ENCODE measurements around the gene ATP2B2. TPM values are rescaled to one million over a fixed set of nuclear protein-coding genes. Genes with fewer than 3 reads are reported as not detected.

ATP2B2 gene
- total and polyA plus RNA-seq, 2 experiments from 2014 or later = 0.66 to 1.8 TPM

- H3K4me1 ChIP-seq (ENCODE audit: insufficient read depth) = no peaks in the 10 kb centered on the region
- no peaks in the 10 kb centered on the region for H3K9me3 ChIP-seq (ENCODE audit: low read depth)
- H3K79me2 ChIP-seq = no peaks in the 10 kb centered on the region
- DNase-seq (ENCODE audit: low spot score) = no peak
- H3K9me2 ChIP-seq (replicated peaks; ENCODE audit: insufficient read depth) = no peaks in the 10 kb centered on the region
- 90% methylated on average over 8 of the region's 8 CpGs for WGBS (ENCODE audit: low lambda C conversion rate, missing lambda C conversion rate)
- TF ChIP-seq EZH2phosphoT487 (IDR thresholded peaks at IDR 0.05; ENCODE audit: low read depth, severe bottlenecking, unreplicated experiment) (no peak), CTCF (IDR thresholded peaks at IDR 0.05; ENCODE audit: poor library complexity) (no peak), EZH2 (IDR thresholded peaks at IDR 0.05; ENCODE audit: borderline replicate concordance) (no peak)
- H4K20me1 ChIP-seq (ENCODE audit: insufficient read depth, poor library complexity, severe bottlenecking) = no peaks in the 10 kb centered on the region
- no peak overlapping the region for H3K4me2 ChIP-seq
- H3K4me3 ChIP-seq = no peak overlapping the region
- no peak overlapping the region for H2AFZ ChIP-seq
- no peak overlapping the region for H3K27ac ChIP-seq
- H3K36me3 ChIP-seq (replicated peaks; ENCODE audit: insufficient read depth, low read depth) = no peaks in the 10 kb centered on the region
- H3K27me3 ChIP-seq = no peaks in the 10 kb centered on the region
Observed at GRCh38 chr3:10438902-10439610, 66.3 kb downstream of the ATP2B2 start.

- H3K4me2 ChIP-seq = no peak overlapping the region
- no peaks in the 10 kb centered on the region for H4K20me1 ChIP-seq (ENCODE audit: insufficient read depth, poor library complexity, severe bottlenecking)
- no peak for DNase-seq (ENCODE audit: low spot score)
- TF ChIP-seq EZH2phosphoT487 (IDR thresholded peaks at IDR 0.05; ENCODE audit: low read depth, severe bottlenecking, unreplicated experiment) = no peak
- TF ChIP-seq EZH2 (IDR thresholded peaks at IDR 0.05; ENCODE audit: borderline replicate concordance) = no peak
- TF ChIP-seq CTCF (IDR thresholded peaks at IDR 0.05; ENCODE audit: poor library complexity) = no peak
- H3K36me3 ChIP-seq (replicated peaks; ENCODE audit: insufficient read depth, low read depth) = no peaks in the 10 kb centered on the region
- H3K79me2 ChIP-seq = no peaks in the 10 kb centered on the region
- H3K27ac ChIP-seq = no peak overlapping the region
- WGBS (ENCODE audit: low lambda C conversion rate, missing lambda C conversion rate) = 71% methylated on average over 16 of the region's 16 CpGs
- no peak overlapping the region for H3K4me3 ChIP-seq
- no peaks in the 10 kb centered on the region for H3K9me2 ChIP-seq (replicated peaks; ENCODE audit: insufficient read depth)
- H2AFZ ChIP-seq = no peak overlapping the region
- no peaks in the 10 kb centered on the region for H3K9me3 ChIP-seq (ENCODE audit: low read depth)
- H3K4me1 ChIP-seq (ENCODE audit: insufficient read depth) = no peaks in the 10 kb centered on the region
- no peaks in the 10 kb centered on the region for H3K27me3 ChIP-seq
Observed at GRCh38 chr3:10437995-10438901, 67.1 kb downstream of the ATP2B2 start.

- no peaks in the 10 kb centered on the region for H3K9me3 ChIP-seq (ENCODE audit: low read depth)
- H2AFZ ChIP-seq = no peak overlapping the region
- H3K4me3 ChIP-seq = no peak overlapping the region
- H3K4me1 ChIP-seq (ENCODE audit: insufficient read depth) = no peaks in the 10 kb centered on the region
- no peaks in the 10 kb centered on the region for H3K36me3 ChIP-seq (replicated peaks; ENCODE audit: insufficient read depth, low read depth)
- no peaks in the 10 kb centered on the region for H4K20me1 ChIP-seq (ENCODE audit: insufficient read depth, poor library complexity, severe bottlenecking)
- no peaks in the 10 kb centered on the region for H3K9me2 ChIP-seq (replicated peaks; ENCODE audit: insufficient read depth)
- H3K79me2 ChIP-seq = no peaks in the 10 kb centered on the region
- no peak for TF ChIP-seq CTCF (IDR thresholded peaks at IDR 0.05; ENCODE audit: poor library complexity)
- no peak for DNase-seq (ENCODE audit: low spot score)
- WGBS (ENCODE audit: low lambda C conversion rate, missing lambda C conversion rate) = 81% methylated on average over 7 of the region's 7 CpGs
- H3K27ac ChIP-seq = no peak overlapping the region
- H3K27me3 ChIP-seq = no peaks in the 10 kb centered on the region
- no peak overlapping the region for H3K4me2 ChIP-seq
Observed at GRCh38 chr3:10437272-10437994, 68.0 kb downstream of the ATP2B2 start.
